Chondrocyte (in vitro differentiated cells): ENCODE results near the gene GOLGA7B. TPM values are rescaled to one million over a fixed set of nuclear protein-coding genes. Genes with fewer than 3 reads are reported as not detected.

ENCODE experiments used
- DNase-seq: peaks from one replicate; pipeline ENCODE4 v3.0.0; 2021; ENCODE audit warnings: mixed read lengths, low spot score
- H3K27ac Mint-ChIP-seq: one replicate; pipeline ENCODE4 v1.8.0; 2021; ENCODE audit warnings: mild to moderate bottlenecking, moderate library complexity, mixed read lengths; ENCODE audit not compliant: unreplicated experiment
- H3K27me3 Mint-ChIP-seq: 2 replicates; pipeline ENCODE4 v1.8.0; 2021; ENCODE audit warnings: low read depth, mixed read lengths
- H3K36me3 Mint-ChIP-seq: 2 replicates; pipeline ENCODE4 v1.8.0; 2021; ENCODE audit warnings: low read depth, mixed read lengths
- H3K4me1 Mint-ChIP-seq: 2 replicates; pipeline ENCODE4 v1.8.0; 2021; ENCODE audit warnings: low read depth, mild to moderate bottlenecking, mixed read lengths
- H3K4me3 Mint-ChIP-seq: one replicate; pipeline ENCODE4 v1.8.0; 2021; ENCODE audit warnings: mild to moderate bottlenecking, moderate library complexity, mixed read lengths; ENCODE audit not compliant: unreplicated experiment
- H3K9me3 Mint-ChIP-seq: 2 replicates; pipeline ENCODE4 v1.8.0; 2021; ENCODE audit warnings: low read depth, mixed read lengths
- CTCF ChIP-seq: fragments of 200-600 bp; sonication (generic); IDR thresholded peaks from 2 replicates; pipeline ENCODE4 v1.5.0; 2021; ENCODE audit warnings: antibody characterized with exemption, mild to moderate bottlenecking, moderate library complexity
- total RNA-seq: library from RNA; stranded (reverse); gene quantifications from 3 replicates; pipeline ENCODE4 v1.2.1, GENCODE V29; 2021

GOLGA7B gene
- total RNA-seq, 1 donor from 2014 or later = 0.27 TPM

- H3K36me3 Mint-ChIP-seq = no peaks in the 10 kb centered on the region
- no peak for DNase-seq
- peaks cover 14% of the 10 kb centered on the region for H3K4me1 Mint-ChIP-seq
- H3K27ac Mint-ChIP-seq = no peak overlapping the region
- no peak overlapping the region for H3K4me3 Mint-ChIP-seq
- no peaks in the 10 kb centered on the region for H3K9me3 Mint-ChIP-seq
- H3K27me3 Mint-ChIP-seq = peaks cover 6% of the 10 kb centered on the region
- no peak for TF ChIP-seq CTCF
Measured at GRCh38 chr10:97823734-97824133, 25.9 kb upstream of the GOLGA7B start.

GRCh38 chr10:97825020-97825760, 24.5 kb upstream of the GOLGA7B start:
- Mint-ChIP-seq H3K36me3 (no peaks in the 10 kb centered on the region), H3K27ac (no peak overlapping the region), H3K4me1 (peaks cover 25% of the 10 kb centered on the region), H3K27me3 (peaks cover 2% of the 10 kb centered on the region), H3K4me3 (no peak overlapping the region), H3K9me3 (no peaks in the 10 kb centered on the region)
- TF ChIP-seq CTCF = no peak
- no peak for DNase-seq

- no peak overlapping the region for H3K27ac Mint-ChIP-seq
- no peak for DNase-seq
- TF ChIP-seq CTCF = no peak
- H3K27me3 Mint-ChIP-seq = peaks cover 5% of the 10 kb centered on the region
- H3K4me1 Mint-ChIP-seq = peaks cover 25% of the 10 kb centered on the region
- no peaks in the 10 kb centered on the region for H3K36me3 Mint-ChIP-seq
- H3K9me3 Mint-ChIP-seq = no peaks in the 10 kb centered on the region
- no peak overlapping the region for H3K4me3 Mint-ChIP-seq
Measured at GRCh38 chr10:97826892-97827291, 22.8 kb upstream of the GOLGA7B start.

GRCh38 chr10:97827702-97828291, 21.8 kb upstream of the GOLGA7B start:
- no peak overlapping the region for H3K4me3 Mint-ChIP-seq
- peak overlapping the region; percentile 65 for H3K27ac Mint-ChIP-seq
- DNase-seq = no peak

GRCh38 chr10:97828721-97829120, 20.9 kb upstream of the GOLGA7B start:
- H3K9me3 Mint-ChIP-seq = no peaks in the 10 kb centered on the region
- H3K27me3 Mint-ChIP-seq = peaks cover 20% of the 10 kb centered on the region

More at GRCh38 chr10:97827702-97828291, 21.8 kb upstream of the GOLGA7B start:
- Mint-ChIP-seq H3K36me3 (no peaks in the 10 kb centered on the region), H3K27me3 (peaks cover 11% of the 10 kb centered on the region), H3K9me3 (no peaks in the 10 kb centered on the region), H3K4me1 (peaks cover 25% of the 10 kb centered on the region)
- peak; percentile 36 for TF ChIP-seq CTCF

More at GRCh38 chr10:97828721-97829120, 20.9 kb upstream of the GOLGA7B start:
- TF ChIP-seq CTCF = no peak
- Mint-ChIP-seq H3K27ac (no peak overlapping the region), H3K36me3 (no peaks in the 10 kb centered on the region), H3K4me3 (no peak overlapping the region), H3K4me1 (peaks cover 25% of the 10 kb centered on the region)
- no peak for DNase-seq
